Stimulated activated memory B cell treated with anti-CD40 and anti-IgM and Interleukin-4, amounts not matched to agents 10 μg/mL and 1 μg/mL and 100 μg/mL, for 72 hours (primary cell): ENCODE measurements around the gene HRH2.
"Not testable (repeated sequence)": the region's sequence is repeated elsewhere in the genome, so short reads cannot be mapped to it uniquely, and the experiment has no call there.

Experiments used
- ATAC-seq: fragments of 150-1000 bp; cut with Tn5 transposase; 2 replicates; pipeline ENCODE4 v1.10.0; 2021
- H3K27ac Mint-ChIP-seq: one replicate; pipeline ENCODE4 v1.8.0; 2022; ENCODE audit warnings: mild to moderate bottlenecking, mixed read lengths
- H3K27me3 Mint-ChIP-seq: one replicate; pipeline ENCODE4 v1.8.0; 2022; ENCODE audit warnings: mixed read lengths
- H3K36me3 Mint-ChIP-seq: one replicate; pipeline ENCODE4 v1.8.0; 2022; ENCODE audit warnings: mixed read lengths
- H3K4me1 Mint-ChIP-seq: one replicate; pipeline ENCODE4 v1.8.0; 2022; ENCODE audit warnings: mixed read lengths
- H3K4me3 Mint-ChIP-seq: one replicate; pipeline ENCODE4 v1.8.0; 2022; ENCODE audit warnings: mild to moderate bottlenecking, moderate library complexity, mixed read lengths
- H3K9me3 Mint-ChIP-seq: one replicate; pipeline ENCODE4 v1.8.0; 2022; ENCODE audit warnings: mixed read lengths

The HRH2 gene

DNA sequence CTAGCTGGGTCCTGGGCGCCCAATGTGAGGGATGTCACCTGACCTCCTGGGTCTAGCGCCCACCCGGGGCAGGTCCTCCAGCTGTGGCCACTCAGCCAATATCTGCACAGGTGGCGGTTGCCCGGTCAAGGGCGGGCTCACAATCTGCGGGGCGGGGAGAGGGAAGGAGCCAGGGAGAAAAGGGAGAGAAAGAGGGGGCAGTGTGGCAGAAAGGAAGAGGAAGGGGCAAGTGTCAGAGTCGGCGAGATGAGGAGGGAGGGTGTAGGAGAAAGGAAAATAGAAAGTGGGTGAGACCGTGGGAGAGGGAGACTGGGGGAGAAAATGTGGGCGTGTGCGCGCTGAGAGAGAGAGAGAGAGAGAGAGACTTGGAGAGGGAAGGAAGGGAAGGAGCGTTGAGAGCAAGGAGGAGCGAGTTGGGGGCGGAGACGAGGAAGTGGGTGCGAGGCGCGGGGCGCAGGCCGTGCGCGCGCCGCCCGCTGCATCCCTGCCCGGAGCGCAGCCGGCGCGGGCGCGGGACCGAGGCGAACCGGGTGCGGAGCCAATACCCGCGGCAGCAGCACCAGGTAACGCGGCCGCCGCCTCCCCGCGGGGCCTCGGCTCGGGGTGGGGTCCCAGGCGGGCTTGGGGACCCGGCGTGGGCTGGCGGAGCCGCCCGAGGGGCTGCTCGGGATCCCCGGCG, at the start of gene HRH2:
Gene HRH2 (plus strand): TSS at position 479 of the 679 bp plus-strand sequence. CDS start 25,163 bp downstream, outside the sequence.
- H3K27ac Mint-ChIP-seq: no peak within 1 kb of the TSS
- H3K27me3 Mint-ChIP-seq: peaks cover 82% of the 10 kb centered on the region
- peaks cover 3% of the 10 kb centered on the region for H3K9me3 Mint-ChIP-seq
- H3K36me3 Mint-ChIP-seq: no peaks in the 10 kb centered on the region
- ATAC-seq: no peak
- H3K4me1 Mint-ChIP-seq: peaks cover 17% of the 10 kb centered on the region
- peak within 1 kb of the TSS; percentile 74 for H3K4me3 Mint-ChIP-seq

GRCh38 chr5:175609526-175609925, 48.3 kb upstream of the HRH2 start:
- Mint-ChIP-seq H3K4me3 (no peak overlapping the region), H3K36me3 (no peaks in the 10 kb centered on the region), H3K27me3 (peaks cover 17% of the 10 kb centered on the region), H3K27ac (no peak overlapping the region), H3K9me3 (peaks cover 8% of the 10 kb centered on the region), H3K4me1 (no peaks in the 10 kb centered on the region)
- ATAC-seq: no peak

GRCh38 chr5:175610381-175610780, 47.5 kb upstream of the HRH2 start:
- Mint-ChIP-seq H3K27me3 (peaks cover 19% of the 10 kb centered on the region), H3K9me3 (peaks cover 6% of the 10 kb centered on the region), H3K4me1 (no peaks in the 10 kb centered on the region), H3K27ac (no peak overlapping the region), H3K4me3 (no peak overlapping the region), H3K36me3 (no peaks in the 10 kb centered on the region)
- no peak for ATAC-seq

DNA sequence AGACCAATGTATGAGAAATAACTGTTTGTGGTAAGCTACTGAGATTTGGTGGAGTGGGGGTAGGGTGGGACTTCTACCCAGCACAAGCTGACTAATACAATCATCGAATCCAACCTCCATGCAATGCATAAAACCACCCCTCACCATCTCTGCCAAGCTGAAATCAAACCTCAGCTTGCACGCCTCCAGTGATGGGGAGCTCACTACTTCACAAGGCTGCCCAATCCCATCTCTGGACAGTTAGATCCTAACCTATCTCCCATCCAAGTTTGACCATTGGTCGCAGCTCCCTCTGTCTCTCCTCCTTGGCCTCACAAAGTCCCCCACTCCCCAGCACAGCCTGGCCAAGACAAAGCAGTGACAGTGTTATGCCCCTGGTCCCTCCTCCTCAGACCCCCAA, 47.0 kb upstream of the HRH2 start:
- H3K9me3 Mint-ChIP-seq: peaks cover 5% of the 10 kb centered on the region
- no peak overlapping the region for H3K4me3 Mint-ChIP-seq
- ATAC-seq: no peak
- no peak overlapping the region for H3K27ac Mint-ChIP-seq
- H3K27me3 Mint-ChIP-seq: peaks cover 19% of the 10 kb centered on the region
- no peaks in the 10 kb centered on the region for H3K36me3 Mint-ChIP-seq
- H3K4me1 Mint-ChIP-seq: no peaks in the 10 kb centered on the region

GRCh38 chr5:175614223-175614815, 43.6 kb upstream of the HRH2 start:
- Mint-ChIP-seq H3K27me3 (peaks cover 31% of the 10 kb centered on the region), H3K36me3 (no peaks in the 10 kb centered on the region), H3K9me3 (peaks cover 3% of the 10 kb centered on the region), H3K27ac (no peak overlapping the region), H3K4me3 (no peak overlapping the region), H3K4me1 (no peaks in the 10 kb centered on the region)
- no peak for ATAC-seq

DNA sequence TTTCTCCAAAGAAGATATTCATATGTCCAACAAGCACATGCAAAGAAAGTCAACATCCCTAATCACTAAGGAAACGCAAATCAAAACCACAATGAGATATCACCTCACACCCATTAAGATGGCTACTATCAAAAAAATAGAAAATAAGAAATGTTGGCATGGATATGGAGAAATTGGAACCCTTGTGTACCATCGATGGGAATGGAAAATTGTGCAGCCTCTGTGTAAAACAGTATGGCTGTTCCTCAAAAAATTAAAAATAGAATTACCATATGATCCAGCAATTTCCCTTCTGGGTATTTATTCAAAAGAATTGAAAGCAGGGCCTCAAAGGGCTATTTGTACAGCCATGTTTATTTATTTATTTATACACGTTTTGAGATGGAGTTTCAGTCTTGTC, 43.0 kb upstream of the HRH2 start:
- Mint-ChIP-seq H3K4me3 (no peak overlapping the region), H3K27ac (no peak overlapping the region), H3K4me1 (no peaks in the 10 kb centered on the region), H3K27me3 (peaks cover 31% of the 10 kb centered on the region), H3K36me3 (no peaks in the 10 kb centered on the region), H3K9me3 (peaks cover 3% of the 10 kb centered on the region)
- no peak for ATAC-seq

DNA sequence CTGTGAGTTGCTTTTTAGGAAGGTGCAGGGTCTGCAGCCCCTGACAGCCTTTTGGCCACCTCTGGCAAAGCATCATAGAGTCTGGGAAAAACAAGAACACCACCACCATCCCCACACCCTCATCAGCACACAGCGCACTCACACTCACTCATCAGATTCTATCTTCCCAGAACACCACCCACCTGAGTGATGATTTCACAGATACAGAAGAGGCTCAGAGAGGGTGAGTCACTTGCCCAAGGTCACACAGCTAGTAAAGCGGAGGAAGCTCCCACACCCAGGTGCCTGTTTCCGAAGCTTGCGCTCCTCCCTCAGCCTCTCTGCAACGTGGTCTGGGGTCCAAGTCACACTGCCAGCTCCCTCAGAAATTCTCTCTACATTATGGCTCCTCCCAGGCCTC, 41.8 kb upstream of the HRH2 start:
- Mint-ChIP-seq H3K4me3 (no peak overlapping the region), H3K4me1 (no peaks in the 10 kb centered on the region), H3K27me3 (peaks cover 30% of the 10 kb centered on the region), H3K36me3 (no peaks in the 10 kb centered on the region), H3K27ac (no peak overlapping the region), H3K9me3 (peaks cover 3% of the 10 kb centered on the region)
- ATAC-seq: no peak

DNA sequence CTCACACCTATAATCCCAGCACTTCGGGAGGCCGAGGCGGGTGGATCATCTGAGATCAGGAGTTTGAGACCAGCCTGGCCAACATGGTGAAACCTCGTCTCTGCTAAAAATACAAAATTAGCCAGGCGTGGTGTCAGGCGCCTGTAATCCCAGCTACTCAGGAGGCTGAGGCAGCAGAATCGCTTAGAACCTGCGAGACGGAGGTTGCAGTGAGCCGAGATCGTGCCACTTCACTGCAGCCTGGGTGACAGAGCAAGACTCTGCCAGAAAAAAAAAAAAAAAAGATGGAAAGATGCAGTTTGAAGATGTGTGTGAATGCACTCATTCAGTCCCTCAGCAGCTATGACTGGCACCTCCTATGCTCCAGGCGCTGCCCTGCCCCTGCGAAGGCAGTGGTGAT, 41.3 kb upstream of the HRH2 start:
- H3K9me3 Mint-ChIP-seq, H3K36me3 Mint-ChIP-seq, H3K4me1 Mint-ChIP-seq, ATAC-seq, H3K27ac Mint-ChIP-seq, H3K4me3 Mint-ChIP-seq: not testable (repeated sequence)
- peaks cover 25% of the 10 kb centered on the region for H3K27me3 Mint-ChIP-seq

DNA sequence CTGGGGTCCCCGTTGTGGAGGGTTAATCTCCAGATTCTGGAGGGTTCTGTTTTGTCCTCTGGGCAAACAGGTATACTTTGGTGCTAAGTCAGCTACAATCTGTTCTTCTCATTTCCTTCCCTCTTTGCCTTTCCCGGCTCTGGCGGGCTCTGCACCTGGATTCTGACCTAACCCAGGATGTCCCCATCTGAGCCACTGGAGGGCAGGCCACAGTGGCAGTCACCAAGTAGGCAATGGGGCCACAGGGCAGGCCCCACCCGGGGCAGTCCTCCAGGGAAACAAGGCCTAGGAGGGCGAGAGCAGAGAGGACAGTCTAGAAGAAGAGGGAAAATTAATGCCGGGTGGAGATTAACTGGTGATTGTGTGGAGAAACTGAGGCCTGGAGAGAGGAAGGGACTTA, 40.4 kb upstream of the HRH2 start:
- H3K27ac Mint-ChIP-seq: no peak overlapping the region
- H3K27me3 Mint-ChIP-seq: peaks cover 22% of the 10 kb centered on the region
- ATAC-seq: no peak
- H3K4me3 Mint-ChIP-seq: no peak overlapping the region
- peaks cover 3% of the 10 kb centered on the region for H3K9me3 Mint-ChIP-seq
- no peaks in the 10 kb centered on the region for H3K4me1 Mint-ChIP-seq
- H3K36me3 Mint-ChIP-seq: no peaks in the 10 kb centered on the region

DNA sequence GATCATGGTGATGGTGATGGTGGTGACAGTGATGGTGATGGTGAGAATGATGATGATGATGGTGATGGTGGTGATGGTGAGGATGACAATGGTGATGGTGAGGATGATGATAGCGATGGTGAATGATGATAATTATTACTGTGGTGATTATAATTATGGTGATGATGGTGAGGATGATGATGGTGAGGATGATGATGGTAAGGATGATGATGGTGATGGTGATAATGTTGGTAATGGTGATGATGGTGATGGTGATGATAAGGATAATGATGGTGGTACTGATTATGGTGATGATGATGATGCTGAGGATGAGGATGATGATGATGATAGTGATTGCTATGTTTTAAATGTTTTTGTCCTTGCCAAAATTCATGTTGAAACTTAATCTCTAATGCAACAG, 37.3 kb upstream of the HRH2 start:
- ATAC-seq: no peak
- Mint-ChIP-seq H3K27me3 (peaks cover 12% of the 10 kb centered on the region), H3K9me3 (peaks cover 6% of the 10 kb centered on the region), H3K36me3 (peaks cover 3% of the 10 kb centered on the region), H3K4me3 (no peak overlapping the region), H3K4me1 (no peaks in the 10 kb centered on the region), H3K27ac (no peak overlapping the region)

- no peak for ATAC-seq
These were observed 35.9 kb upstream of the HRH2 start for GRCh38 chr5:175621971-175622370.

GRCh38 chr5:175623088-175623487, 34.8 kb upstream of the HRH2 start:
- Mint-ChIP-seq H3K9me3 (peaks cover 13% of the 10 kb centered on the region), H3K27me3 (peaks cover 17% of the 10 kb centered on the region), H3K4me3 (no peak overlapping the region), H3K27ac (no peak overlapping the region), H3K4me1 (no peaks in the 10 kb centered on the region), H3K36me3 (peaks cover 5% of the 10 kb centered on the region)
- ATAC-seq: no peak

More at GRCh38 chr5:175621971-175622370, 35.9 kb upstream of the HRH2 start:
- H3K9me3 Mint-ChIP-seq: peaks cover 13% of the 10 kb centered on the region
- no peak overlapping the region for H3K4me3 Mint-ChIP-seq
- H3K27me3 Mint-ChIP-seq: peaks cover 16% of the 10 kb centered on the region
- no peak overlapping the region for H3K27ac Mint-ChIP-seq
- no peaks in the 10 kb centered on the region for H3K4me1 Mint-ChIP-seq
- peaks cover 5% of the 10 kb centered on the region for H3K36me3 Mint-ChIP-seq

- Mint-ChIP-seq H3K4me3 (no peak overlapping the region), H3K9me3 (peaks cover 17% of the 10 kb centered on the region), H3K27me3 (peaks cover 19% of the 10 kb centered on the region), H3K4me1 (no peaks in the 10 kb centered on the region), H3K27ac (no peak overlapping the region), H3K36me3 (peaks cover 5% of the 10 kb centered on the region)
- no peak for ATAC-seq
These were observed 33.6 kb upstream of the HRH2 start for GRCh38 chr5:175624316-175624715.

DNA sequence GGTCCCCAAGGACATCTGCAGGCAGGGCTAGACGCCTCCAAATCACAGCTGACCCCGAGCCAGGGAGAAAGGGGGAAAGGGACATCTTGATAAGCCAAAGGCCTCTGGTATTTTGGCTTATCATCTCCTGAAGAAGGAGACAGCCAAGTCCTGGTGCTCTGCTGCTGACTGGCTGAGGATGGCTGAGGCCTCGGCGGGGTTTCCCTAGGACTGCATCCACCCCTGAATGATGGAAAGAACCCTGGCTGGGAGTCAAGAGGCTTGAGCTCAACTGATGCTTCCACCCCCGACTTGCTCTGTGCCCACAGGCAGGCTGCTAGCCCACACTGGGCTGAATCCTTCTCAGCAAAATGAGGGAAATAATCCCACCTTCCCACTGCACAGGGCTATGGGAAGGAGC, 30.9 kb upstream of the HRH2 start:
- Mint-ChIP-seq H3K36me3 (peaks cover 5% of the 10 kb centered on the region), H3K27me3 (peaks cover 32% of the 10 kb centered on the region), H3K27ac (no peak overlapping the region), H3K4me3 (no peak overlapping the region), H3K9me3 (peaks cover 23% of the 10 kb centered on the region), H3K4me1 (no peaks in the 10 kb centered on the region)
- no peak for ATAC-seq

- Mint-ChIP-seq H3K9me3 (peaks cover 23% of the 10 kb centered on the region), H3K4me3 (no peak overlapping the region), H3K27ac (no peak overlapping the region), H3K36me3 (peaks cover 5% of the 10 kb centered on the region), H3K27me3 (peaks cover 32% of the 10 kb centered on the region), H3K4me1 (no peaks in the 10 kb centered on the region)
- ATAC-seq: no peak
These were observed 30.1 kb upstream of the HRH2 start for GRCh38 chr5:175627739-175628138.

DNA sequence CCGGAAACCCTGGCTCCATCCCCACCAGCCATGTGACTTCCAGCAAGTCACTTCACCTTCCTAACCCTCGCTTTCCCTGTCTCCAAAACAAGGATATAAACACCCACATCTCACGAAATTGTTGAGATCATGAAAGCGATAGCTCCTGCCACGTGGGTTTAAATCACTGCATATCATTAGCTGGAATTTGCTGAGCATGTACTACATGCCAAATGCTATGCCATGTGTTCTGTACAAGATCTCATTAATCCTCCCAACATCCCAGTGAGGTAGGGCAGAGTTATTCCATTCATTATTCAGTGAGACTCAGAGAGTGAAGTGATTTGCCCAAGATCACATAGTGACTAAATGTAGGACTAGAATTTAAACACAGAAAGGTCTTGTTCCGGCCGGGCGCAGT, 29.2 kb upstream of the HRH2 start:
- H3K27ac Mint-ChIP-seq: no peak overlapping the region
- no peak overlapping the region for H3K4me3 Mint-ChIP-seq
- H3K27me3 Mint-ChIP-seq: peaks cover 32% of the 10 kb centered on the region
- H3K36me3 Mint-ChIP-seq: peaks cover 5% of the 10 kb centered on the region
- ATAC-seq: no peak
- no peaks in the 10 kb centered on the region for H3K4me1 Mint-ChIP-seq
- H3K9me3 Mint-ChIP-seq: peaks cover 23% of the 10 kb centered on the region
